Measurements from ENCODE around the gene SMTNL2.

DNA sequence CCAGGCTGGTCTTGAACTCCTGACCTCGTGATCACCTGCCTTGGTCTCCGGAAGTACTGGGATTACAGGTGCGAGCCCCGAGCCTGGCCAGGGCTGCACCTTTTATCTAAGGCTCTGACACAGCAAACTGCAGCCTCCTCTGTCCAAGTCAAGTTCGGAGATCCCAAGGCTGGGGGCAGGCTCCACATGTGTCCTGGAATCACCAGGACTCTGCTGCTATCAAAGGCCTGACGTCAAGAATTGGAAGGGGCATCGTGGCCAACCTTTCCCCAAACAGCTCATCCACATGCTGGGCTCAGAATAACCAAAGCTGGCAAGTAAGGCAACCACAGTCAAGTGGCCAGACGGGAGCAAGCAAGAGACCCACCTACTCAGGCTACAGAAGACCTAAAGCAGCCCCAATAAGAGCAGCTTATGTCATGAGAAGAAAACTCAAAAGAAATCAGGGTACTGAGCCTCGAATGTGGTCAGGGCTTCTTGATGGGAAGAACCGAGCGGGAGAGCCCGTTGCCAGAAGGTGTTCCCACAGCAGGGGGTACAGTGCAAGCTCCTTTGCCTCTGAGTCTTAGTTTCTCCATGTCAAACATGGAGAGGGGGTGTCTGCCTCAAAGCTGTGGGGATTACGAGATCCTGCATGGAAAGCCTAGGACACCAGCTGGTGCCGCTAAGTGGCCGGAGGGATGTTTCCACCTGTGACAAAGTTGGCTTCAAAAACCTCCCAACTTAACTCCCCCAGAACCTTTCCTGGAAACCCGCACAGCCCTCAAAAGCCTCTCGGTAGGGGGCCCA, 37.0 kb upstream of the SMTNL2 start:
- no peak for TF ChIP-seq CTCF (IDR thresholded peaks at IDR 0.05; ENCODE audit: low read length)
- TF ChIP-seq EZH2 (optimal IDR thresholded peaks at IDR 0.05; ENCODE audit: low read depth, low read length), result no peak

Measured in MM.1S (cell line).